Putamen (tissue), 1 donor: ENCODE measurements around the gene GALNT17.

Experiments
- DNase-seq: peaks from one replicate; pipeline ENCODE4 v3.0.0-alpha.2; 2016; ENCODE audit warnings: low spot score

GALNT17 gene

GRCh38 chr7:71285571-71286145, 153.7 kb downstream of the GALNT17 start:
- no peak for DNase-seq

DNA sequence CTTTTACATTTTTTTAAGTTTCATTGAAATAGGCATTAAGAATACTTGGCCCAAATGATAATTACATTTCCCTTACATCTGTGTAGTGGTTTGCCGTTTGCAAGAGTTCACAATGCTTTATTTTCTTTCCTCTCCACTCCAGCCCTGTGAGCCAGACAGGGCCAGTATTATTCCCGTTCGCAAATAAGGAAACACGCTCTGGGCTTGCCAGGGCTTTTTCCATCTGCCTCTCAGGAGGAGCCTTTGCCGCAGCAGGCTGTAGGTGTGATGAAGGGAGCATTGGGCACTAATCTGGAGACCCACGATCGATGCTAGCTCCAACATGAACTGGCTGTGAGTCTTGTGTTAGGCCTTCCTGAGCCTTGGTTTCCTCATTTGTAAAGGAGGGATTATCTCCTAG, 154.4 kb downstream of the GALNT17 start:
- DNase-seq, result no peak

DNA sequence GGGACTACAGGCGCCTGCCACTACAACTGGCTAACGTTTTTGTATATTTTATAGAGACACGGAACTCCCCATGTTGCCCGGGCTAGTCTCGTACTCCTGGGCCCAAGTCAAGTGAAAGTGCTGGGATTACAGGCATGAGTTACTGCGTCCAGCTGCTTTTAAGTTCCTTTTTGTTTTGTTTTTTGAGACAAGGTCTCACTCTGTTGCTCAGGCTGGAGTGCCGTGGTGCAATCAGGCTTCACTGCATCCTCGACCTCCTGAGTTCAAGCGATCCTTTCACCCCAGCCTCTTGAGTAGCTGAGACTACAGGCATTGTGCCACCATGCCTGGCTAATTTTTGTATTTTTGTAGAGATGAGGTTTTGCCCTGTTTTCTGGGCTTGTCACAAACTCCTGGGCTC, 155.0 kb downstream of the GALNT17 start:
- DNase-seq, result no peak

DNA sequence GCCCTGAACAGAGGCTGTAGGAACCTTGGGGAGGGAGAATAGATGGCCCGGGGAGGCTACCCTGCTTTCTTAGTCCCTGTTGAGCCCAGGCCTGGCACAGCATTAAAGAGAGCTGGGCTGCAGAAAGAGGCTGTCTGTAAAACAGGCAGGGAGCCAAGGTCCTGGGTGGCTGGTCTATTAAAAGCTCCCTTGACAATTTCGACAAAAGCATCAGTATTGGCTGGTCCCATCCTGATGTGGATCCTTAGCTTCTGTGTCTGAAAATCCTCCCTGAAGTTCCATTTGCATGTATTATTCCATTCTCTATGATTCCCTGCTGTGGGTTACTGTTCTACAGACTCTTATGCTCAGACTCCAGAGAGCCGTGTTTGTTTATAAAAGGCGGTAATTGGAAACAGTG, 158.5 kb downstream of the GALNT17 start:
- no peak for DNase-seq

- DNase-seq, result no peak
Measured at GRCh38 chr7:71298378-71298777, 166.4 kb downstream of the GALNT17 start.

- no peak for DNase-seq
Measured at GRCh38 chr7:71300086-71300485, 168.1 kb downstream of the GALNT17 start.

DNA sequence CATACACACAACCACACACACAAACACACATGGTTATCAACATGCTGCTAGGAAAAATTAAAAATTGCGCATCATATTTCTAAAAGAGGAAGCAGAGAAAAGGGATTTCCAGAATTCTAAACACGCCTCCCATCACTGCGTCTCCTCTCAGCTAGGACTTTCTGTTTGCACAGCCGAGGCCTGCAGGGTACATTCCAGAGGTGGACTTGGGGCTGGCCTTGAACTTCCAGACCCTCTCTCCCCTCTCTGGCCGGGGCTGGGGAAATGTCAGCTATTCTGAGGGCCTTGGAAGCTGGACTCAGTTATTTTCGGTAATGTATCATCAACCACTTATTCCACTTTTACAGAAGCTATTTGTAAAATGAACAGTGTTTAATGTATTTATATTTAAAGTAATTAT, 168.7 kb downstream of the GALNT17 start:
- DNase-seq, result no peak

DNA sequence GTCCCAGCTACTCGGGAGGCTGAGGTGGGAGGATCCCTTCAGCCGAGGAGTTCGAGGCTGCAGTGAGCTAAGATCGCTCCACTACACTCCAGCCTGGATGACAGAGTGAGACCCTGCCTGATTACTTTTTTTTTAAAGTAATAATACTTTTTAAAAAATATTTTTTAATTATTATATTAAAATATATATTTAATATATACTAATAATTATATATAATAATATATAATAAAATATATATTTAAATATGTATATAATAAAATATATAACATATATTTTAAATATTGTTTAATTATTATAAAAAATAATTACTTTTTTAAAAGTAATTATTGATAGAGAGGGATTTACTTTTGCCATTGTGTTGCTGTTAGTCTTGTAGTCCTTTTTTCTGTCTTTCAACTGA, 169.2 kb downstream of the GALNT17 start:
- no peak for DNase-seq

- no peak for DNase-seq
Measured at GRCh38 chr7:71303566-71303965, 171.6 kb downstream of the GALNT17 start.

GRCh38 chr7:71308096-71308495, 176.2 kb downstream of the GALNT17 start:
- peak; percentile 43 for DNase-seq

DNA sequence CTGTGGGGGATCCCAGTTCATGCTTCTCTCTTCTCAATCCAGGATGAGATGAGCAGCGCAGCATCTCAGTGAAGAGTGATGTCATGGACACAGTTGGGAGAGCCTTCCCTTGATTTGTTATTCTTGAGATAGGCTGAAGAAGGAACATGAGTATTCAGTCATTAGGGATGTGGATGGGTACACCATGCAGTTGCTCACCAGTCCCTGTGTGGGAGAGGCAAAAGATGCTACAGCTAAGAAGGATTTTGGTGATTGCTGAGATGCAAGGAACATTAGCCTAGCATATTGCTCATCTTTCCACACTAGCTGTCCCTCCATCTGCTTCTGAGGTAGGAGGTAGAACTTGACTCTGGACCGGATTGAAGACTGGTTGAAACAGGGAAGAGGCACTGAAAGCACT, 179.6 kb downstream of the GALNT17 start:
- DNase-seq, result no peak

- no peak for DNase-seq
Measured at GRCh38 chr7:71312755-71313490, 181.0 kb downstream of the GALNT17 start.

GRCh38 chr7:71313553-71313952, 181.6 kb downstream of the GALNT17 start:
- no peak for DNase-seq

- no peak for DNase-seq
Measured at GRCh38 chr7:71320916-71321315, 189.0 kb downstream of the GALNT17 start.

DNA sequence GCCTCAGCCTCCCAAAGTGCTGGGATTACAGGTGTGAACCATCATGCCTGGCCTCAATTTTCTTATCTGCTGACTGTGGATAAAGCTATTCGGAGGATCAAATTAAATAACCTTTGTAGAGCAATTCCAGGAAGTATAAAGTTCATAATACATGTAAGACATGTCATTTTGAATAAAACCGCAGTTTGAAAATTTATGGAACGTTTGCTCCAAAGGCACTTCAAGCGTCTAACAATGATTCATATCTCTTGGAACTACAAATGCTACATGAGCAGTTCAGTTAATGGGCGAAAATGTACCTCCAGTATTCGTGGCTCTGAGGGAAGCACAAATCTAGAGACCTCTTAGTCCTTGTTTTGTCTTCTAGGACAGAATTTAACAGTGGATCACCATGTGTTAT, 190.3 kb downstream of the GALNT17 start:
- DNase-seq, result no peak

GRCh38 chr7:71323726-71324125, 191.8 kb downstream of the GALNT17 start:
- DNase-seq, result no peak

- no peak for DNase-seq
Measured at GRCh38 chr7:71325151-71325550, 193.2 kb downstream of the GALNT17 start.

GRCh38 chr7:71326595-71326994, 194.7 kb downstream of the GALNT17 start:
- no peak for DNase-seq

GRCh38 chr7:71327946-71328345, 196.0 kb downstream of the GALNT17 start:
- no peak for DNase-seq

DNA sequence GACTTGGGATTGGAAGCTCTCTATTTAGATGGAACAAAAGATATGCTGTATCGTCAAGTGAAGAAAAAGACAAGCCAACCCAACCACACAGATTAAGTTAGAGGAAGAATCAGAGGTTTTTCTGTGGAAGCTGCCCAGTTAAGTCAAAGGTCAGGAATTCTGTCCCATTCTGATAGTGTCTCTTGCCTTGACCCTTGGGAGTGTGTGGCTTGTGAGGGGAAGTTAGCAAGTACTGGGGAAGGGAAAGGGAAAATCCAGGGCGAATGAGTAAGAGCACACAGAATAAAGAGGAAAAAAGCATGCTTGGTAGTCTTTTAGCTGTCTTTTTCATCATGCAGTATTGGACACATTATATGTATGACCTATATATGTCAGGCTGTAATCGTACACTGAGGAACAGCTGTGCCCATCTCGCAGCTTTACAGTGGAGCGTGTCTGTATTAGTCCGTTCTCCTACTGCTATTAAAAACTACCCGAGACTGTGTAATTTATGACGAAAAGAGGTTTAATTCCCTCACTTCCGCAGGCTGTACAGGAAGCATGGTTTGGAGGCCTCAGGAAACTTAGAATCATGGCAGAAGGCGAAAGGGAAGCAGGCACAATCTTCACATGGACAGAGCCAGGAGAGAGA, 197.2 kb downstream of the GALNT17 start:
- no peak for DNase-seq

DNA sequence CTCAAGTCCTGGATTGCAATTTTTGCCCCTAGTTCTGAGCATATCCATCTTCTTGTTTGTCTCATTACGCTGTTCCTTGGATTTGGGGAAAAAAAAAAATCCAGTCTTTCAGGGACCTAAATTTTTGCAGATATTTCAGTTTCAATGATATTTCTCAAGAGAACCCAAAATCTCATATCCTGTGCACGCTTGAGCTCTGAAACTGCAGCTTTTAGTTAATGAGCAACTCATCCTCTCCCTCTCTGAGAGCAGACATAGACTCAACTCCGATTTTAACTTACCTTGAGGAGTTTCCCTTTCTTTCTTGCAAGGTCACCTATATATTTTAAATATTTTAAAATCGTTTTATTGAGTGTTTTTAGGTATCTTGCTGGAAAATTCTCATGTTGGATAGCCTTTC, 200.3 kb downstream of the GALNT17 start:
- DNase-seq, result no peak

DNA sequence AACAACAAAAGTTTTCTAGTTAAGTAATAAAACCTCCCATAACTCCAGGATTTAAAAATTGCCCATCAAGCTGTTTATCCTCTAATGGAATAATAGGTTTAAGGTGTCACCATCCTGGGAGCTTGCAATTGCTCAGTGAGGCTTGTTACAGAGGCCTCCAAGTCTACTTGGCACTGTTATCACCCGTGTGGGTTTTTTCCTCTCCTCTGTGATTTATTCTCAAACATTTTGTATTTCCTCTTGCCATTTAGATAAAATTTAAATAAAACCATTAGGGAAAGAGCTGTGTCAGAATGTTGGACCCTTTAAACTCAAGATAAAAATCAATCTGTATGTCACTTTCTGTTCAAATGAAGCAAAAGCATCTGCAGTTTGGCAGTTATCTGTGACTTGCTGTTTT, 202.6 kb downstream of the GALNT17 start:
- no peak for DNase-seq

DNA sequence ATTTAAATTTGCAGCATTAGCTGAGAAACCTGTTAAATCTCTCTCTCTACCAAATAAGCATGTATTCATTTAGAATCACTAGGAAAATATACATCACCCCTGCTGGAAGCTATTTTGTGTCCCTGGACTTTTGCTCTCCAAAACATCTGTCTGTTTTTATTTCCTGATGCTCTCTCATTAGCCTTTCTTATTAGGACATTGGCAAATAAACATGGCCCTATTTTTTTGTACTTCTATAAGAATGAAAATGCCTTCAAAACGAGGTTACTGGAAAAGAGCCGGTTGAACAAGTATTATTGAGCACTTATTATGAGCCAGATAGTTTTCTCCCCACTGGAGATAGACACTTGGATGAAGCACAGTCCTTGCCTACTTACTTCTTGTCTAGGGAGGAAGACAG, 206.9 kb downstream of the GALNT17 start:
- no peak for DNase-seq

DNA sequence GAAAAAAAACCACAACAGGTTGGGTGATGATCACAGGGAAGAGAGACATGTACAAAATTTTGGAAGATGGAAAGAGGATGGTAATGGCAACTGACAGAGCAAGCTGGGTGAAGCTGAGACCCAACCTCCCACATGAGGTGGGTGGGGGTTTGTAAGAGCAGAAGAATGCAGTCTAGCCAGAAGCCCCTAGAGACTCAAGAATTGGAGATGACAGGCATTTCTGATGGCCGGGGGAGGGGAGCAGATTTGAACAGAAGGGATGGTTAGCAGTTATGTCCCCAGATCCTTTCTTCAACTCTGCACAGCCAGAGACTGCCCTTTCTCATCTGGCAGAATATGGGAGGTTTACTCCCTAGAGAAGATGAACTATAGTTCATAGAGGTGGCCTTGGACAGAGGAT, 208.0 kb downstream of the GALNT17 start:
- no peak for DNase-seq
